AG04450 (cell line): ENCODE measurements around the gene RNF213. TPM values are rescaled to one million over a fixed set of nuclear protein-coding genes. Genes with fewer than 3 reads are reported as not detected.

ENCODE experiments used
- CTCF ChIA-PET: fragments of 300-600, 350-600 bp; formaldehyde crosslinking; extraction: SDS; loops from one replicate; lab custom pipeline; 2022; ENCODE audit warnings: antibody characterized with exemption, inconsistent platforms; lab: Charles Lee
- POLR2A ChIA-PET: fragments of 350-600 bp; formaldehyde crosslinking; extraction: SDS; loops from one replicate; lab custom pipeline; 2021; ENCODE audit warnings: antibody characterized with exemption, inconsistent platforms; lab: Yijun Ruan, JAX
- DNase-seq: peaks from one replicate; pipeline ENCODE4 v3.0.0-alpha.2; 2011; ENCODE audit warnings: low read depth, low spot score
- H3K27ac ChIP-seq: one replicate; pipeline ENCODE4 v1.5.1; 2012; ENCODE audit warnings: low read depth, low read length, control low read depth
- H3K27me3 ChIP-seq: one replicate; pipeline ENCODE4 v1.6.0; 2012; ENCODE audit warnings: low read length; ENCODE audit not compliant: control insufficient read depth, insufficient read depth
- H3K4me3 ChIP-seq: 2 replicates; pipeline ENCODE4 v1.5.1; 2011; ENCODE audit warnings: mild to moderate bottlenecking, low read depth, low read length, control low read depth
- H3K9me3 ChIP-seq: 2 replicates; pipeline ENCODE4 v1.5.1; 2012; ENCODE audit warnings: low read length; ENCODE audit not compliant: control insufficient read depth, insufficient read depth
- CTCF ChIP-seq: IDR thresholded peaks from 2 replicates; pipeline ENCODE4 v1.5.1; 2011; ENCODE audit warnings: low read depth, low read length, control low read depth, inconsistent platforms
- polyA plus RNA-seq: library from polyadenylated mRNA; depleted of rRNA; stranded (reverse); fragments of >200 nt; gene quantifications from 2 replicates; pipeline ENCODE4 v1.2.3, GENCODE V29; 2011

The RNF213 gene
- polyA plus RNA-seq, 1 experiment = 46.8 TPM

- CTCF ChIA-PET = no interaction called here
- Histone ChIP-seq H3K27me3 (no peaks in the 10 kb centered on the region), H3K9me3 (no peaks in the 10 kb centered on the region; the same call in 1 of the 2 replicates), H3K27ac (no peak overlapping the region), H3K4me3 (no peak overlapping the region)
- no peak for DNase-seq
- no peak for TF ChIP-seq CTCF
- POLR2A ChIA-PET = no interaction called here
Measured at GRCh38 chr17:80214012-80214877, 46.4 kb upstream of the RNF213 start.

DNA sequence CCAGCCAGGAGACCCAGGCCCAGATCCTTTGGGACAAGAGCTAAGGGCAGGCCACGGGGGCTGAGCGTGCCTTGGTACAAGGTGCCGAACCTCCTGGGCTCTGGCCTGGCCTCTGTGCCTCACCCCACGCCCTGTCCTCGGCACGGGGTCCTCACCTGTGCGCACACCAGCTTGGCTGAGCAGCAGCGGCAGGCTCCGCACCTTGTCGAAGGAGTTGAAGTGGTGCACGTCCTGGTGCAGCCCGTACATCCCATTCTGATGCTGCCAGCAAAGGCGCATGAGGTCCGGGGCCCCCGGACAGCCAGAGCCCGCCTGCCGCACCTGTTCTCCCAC, 45.8 kb upstream of the RNF213 start:
- DNase-seq = no peak
- ChIA-PET CTCF (no interaction called here), POLR2A (no interaction called here)
- no peak for TF ChIP-seq CTCF
- H3K4me3 ChIP-seq = no peak overlapping the region
- H3K9me3 ChIP-seq = no peaks in the 10 kb centered on the region; the same call in 1 of the 2 replicates
- no peaks in the 10 kb centered on the region for H3K27me3 ChIP-seq
- H3K27ac ChIP-seq = no peak overlapping the region

DNA sequence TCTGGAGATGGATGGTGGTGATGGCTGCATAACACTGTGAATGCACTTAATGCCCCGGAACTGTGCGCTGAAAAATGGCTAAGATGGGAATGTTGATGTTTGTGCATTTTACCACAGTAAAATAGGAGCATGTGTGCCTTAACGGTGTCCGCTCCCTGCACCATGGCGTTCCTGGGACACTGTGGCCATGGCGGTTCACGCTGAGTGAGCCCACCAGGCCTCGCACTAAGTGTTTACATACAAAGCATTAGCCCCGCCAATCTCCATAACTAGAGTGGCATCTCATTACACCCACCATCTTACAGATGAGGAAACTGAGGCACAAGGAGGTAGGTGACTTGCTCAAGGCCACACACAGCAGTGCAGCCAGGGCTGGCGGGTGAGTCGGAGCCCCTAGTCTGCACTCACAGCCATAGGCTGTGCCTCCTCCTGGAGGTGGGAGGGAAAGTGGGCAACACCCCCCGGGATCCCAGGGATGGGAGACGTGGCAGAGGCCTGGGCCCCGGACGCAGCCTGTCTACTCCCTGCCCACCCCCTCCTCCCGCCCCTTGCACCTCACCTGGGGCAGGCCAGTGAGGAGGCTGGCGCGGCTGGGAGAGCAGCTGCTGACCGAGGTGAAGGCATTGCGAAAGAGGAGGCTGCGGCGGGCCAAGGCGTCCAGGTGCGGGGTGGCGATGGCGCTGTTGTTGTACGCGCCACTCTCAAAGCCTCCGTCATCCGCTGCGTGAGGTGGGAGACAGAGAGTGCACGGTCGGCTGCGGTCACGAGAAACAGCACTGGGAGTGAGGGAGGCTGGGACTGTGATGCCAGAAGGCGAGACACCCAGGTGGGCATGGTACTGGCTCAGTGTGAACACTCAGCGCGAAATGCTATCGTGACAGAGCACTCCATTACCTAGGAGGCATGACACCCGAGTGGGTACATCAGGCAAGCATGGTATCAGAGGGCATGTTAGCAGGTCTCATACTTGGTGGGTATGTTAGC, 43.9 kb upstream of the RNF213 start:
- no peak overlapping the region for H3K27ac ChIP-seq
- CTCF ChIA-PET = no interaction called here
- TF ChIP-seq CTCF = no peak
- H3K9me3 ChIP-seq = no peaks in the 10 kb centered on the region; the same call in 1 of the 2 replicates
- POLR2A ChIA-PET = no interaction called here
- no peak for DNase-seq
- no peak overlapping the region for H3K4me3 ChIP-seq
- no peaks in the 10 kb centered on the region for H3K27me3 ChIP-seq

DNA sequence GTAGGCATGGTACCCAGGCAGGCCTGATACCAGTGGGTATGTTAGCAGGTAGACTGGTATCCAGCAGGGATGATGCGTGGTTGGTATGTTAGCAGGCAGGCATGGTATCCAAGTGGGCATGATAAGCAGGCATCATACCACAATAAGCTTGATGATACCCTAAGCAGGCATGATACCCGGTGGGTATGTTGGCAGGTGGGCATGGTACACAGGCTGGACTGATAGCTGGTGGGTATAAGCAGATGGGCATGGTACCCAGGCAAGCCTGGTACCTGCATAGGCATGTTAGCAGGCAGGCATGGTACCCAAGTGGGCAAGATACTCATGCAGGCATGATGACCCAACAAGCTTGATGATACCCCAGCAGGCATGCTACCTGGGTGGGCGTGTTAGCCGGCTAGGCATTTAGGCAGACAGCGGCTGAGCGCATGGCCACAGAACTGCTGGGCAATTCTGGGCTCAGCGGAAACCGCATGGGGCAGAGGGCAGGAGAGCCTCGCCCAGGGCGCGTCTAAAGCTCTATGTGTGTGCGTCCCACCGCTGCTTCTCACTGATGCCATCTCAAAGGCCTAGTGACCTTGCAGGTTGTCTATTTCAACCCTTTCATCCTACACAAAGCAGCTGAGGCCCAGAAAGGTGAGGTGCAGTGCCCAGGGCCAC, 42.8 kb upstream of the RNF213 start:
- CTCF ChIA-PET = interaction anchor here (0.7 to 1.2 kb wide), 3 partner anchors 23 to 116 kb away, joined by 3 to 4 read pairs (median 3); partner anchors contain the start of gene GAA
- DNase-seq = no peak

More for the DNA sequence above, 42.8 kb upstream of the RNF213 start:
- Histone ChIP-seq H3K27ac (no peak overlapping the region), H3K9me3 (no peaks in the 10 kb centered on the region; the same call in 1 of the 2 replicates), H3K4me3 (no peak overlapping the region), H3K27me3 (no peaks in the 10 kb centered on the region)
- POLR2A ChIA-PET = no interaction called here
- no peak for TF ChIP-seq CTCF
